Measurements from ENCODE around the gene CSRP1.

DNA sequence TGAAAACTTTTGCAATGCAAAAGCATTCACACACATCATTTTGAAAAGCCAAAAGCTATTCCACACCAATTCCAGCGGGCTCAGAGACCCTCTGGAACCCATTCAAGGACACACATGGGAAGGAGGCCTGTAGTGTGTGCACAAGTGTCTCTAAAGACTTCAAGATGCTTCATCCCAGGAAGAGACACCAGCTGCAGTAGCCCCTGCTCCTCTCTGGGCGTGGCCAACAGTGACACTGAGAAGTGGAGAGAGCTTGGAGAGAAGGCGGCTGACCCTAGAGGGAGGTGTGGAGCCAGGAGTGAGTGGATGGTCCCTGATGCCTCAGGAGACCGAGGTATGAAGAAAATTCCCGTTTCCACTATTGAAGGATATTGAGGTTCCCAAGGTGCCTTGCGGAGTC lies 70.5 kb downstream of the CSRP1 start:
- TF ChIP-seq, protein P1, sequence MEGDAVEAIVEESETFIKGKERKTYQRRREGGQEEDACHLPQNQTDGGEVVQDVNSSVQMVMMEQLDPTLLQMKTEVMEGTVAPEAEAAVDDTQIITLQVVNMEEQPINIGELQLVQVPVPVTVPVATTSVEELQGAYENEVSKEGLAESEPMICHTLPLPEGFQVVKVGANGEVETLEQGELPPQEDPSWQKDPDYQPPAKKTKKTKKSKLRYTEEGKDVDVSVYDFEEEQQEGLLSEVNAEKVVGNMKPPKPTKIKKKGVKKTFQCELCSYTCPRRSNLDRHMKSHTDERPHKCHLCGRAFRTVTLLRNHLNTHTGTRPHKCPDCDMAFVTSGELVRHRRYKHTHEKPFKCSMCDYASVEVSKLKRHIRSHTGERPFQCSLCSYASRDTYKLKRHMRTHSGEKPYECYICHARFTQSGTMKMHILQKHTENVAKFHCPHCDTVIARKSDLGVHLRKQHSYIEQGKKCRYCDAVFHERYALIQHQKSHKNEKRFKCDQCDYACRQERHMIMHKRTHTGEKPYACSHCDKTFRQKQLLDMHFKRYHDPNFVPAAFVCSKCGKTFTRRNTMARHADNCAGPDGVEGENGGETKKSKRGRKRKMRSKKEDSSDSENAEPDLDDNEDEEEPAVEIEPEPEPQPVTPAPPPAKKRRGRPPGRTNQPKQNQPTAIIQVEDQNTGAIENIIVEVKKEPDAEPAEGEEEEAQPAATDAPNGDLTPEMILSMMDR (IDR thresholded peaks at IDR 0.05; ENCODE audit: insufficient read depth, low read length), result no peak
- TF ChIP-seq GABPA (IDR thresholded peaks at IDR 0.05; ENCODE audit: low read depth), result no peak

All from HL-60 (cell line).